Muscle layer of colon (tissue), 2 donors: ENCODE results near the gene PAH.

ENCODE experiments used
- H3K27ac ChIP-seq: one replicate; pipeline ENCODE4 v1.7.0; 2013; ENCODE audit warnings: low read depth, mild to moderate bottlenecking, low read length, moderate library complexity
- H3K27me3 ChIP-seq, 2 donors: one replicate each; pipeline ENCODE4 v1.7.0; 2013; ENCODE audit warnings: low read length in 2 of 2, mild to moderate bottlenecking in 2 of 2; ENCODE audit not compliant: insufficient read depth in 2 of 2, control insufficient read depth in 1 of 2
- H3K36me3 ChIP-seq: one replicate; pipeline ENCODE4 v1.7.0; 2013; ENCODE audit warnings: mild to moderate bottlenecking, low read length; ENCODE audit not compliant: insufficient read depth
- H3K4me1 ChIP-seq: one replicate; pipeline ENCODE4 v1.7.0; 2013; ENCODE audit warnings: mild to moderate bottlenecking, low read length; ENCODE audit not compliant: insufficient read depth
- H3K4me3 ChIP-seq, 2 donors: one replicate each; pipeline ENCODE4 v1.7.0; 2013; ENCODE audit warnings: low read length in 2 of 2, low read depth in 1 of 2, mild to moderate bottlenecking in 1 of 2, moderate library complexity in 1 of 2
- H3K9ac ChIP-seq: one replicate; pipeline ENCODE4 v1.7.0; 2013; ENCODE audit warnings: low read length
- H3K9me3 ChIP-seq: one replicate; pipeline ENCODE4 v1.7.0; 2013; ENCODE audit warnings: mild to moderate bottlenecking, low read length
- donor health status: abdominal sarcoma.
- donor health status: Adenocarcinoma of cecum.

Gene PAH

DNA sequence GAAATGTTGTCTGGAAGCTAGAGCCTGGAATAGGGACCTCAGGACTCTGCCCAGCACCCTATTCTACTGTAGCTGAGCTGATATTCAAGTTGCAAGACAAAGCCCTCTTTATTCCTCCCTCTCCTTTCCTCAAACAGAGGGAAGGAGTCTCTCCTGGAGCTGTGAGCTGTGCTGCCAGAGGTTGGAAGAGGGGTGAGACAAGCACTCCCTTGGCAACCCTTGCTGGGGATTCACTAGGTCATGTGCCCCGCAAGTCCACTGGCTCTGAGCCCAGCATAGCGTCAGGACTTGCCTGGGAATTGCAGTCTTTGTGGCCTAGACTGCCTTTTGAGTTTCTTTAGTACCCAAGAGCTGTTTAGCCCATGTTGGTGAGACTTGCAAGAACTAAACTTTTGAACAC is 29.0 kb upstream of the PAH start:
- H3K9ac ChIP-seq: no peak overlapping the region
- H3K27ac ChIP-seq: no peak overlapping the region
- peaks cover 10 to 21% of the 10 kb centered on the region in 2 donors for H3K27me3 ChIP-seq

DNA sequence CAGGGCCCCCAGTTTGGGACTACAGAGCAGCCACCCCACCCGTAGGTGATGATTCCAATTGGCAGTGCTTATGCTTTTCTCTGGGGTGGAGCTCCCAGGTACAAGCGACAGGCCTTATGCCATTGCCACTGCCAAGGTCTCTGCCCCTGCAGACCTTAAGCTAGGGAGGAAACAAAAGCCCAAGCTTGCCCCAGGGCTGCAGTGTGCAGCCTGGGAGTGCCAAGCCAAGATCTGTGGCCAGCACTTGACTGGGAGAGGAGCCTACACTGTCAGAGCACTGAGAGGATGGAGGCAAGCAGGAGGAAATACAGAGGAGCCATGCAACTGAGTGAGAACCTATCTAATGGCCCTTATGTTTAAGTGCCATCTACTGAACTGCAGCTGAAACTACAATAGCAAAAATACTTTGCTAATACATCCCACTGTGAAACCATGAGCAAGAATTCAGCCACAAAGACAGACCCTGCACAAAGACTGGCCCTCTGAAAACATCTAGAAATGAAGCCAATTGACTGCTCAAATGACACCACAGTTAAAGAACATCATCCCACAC is 22.7 kb upstream of the PAH start:
- no peaks in the 10 kb centered on the region for H3K27me3 ChIP-seq
- H3K9me3 ChIP-seq: peaks cover 8% of the 10 kb centered on the region
- H3K4me1 ChIP-seq: no peaks in the 10 kb centered on the region
- H3K4me3 ChIP-seq: no peak overlapping the region
- no peaks in the 10 kb centered on the region for H3K36me3 ChIP-seq
- H3K27ac ChIP-seq: no peak overlapping the region
- H3K9ac ChIP-seq: no peak overlapping the region

More for the DNA sequence above, 29.0 kb upstream of the PAH start:
- H3K4me3 ChIP-seq: no peak overlapping the region
- H3K36me3 ChIP-seq: no peaks in the 10 kb centered on the region
- peaks cover 8% of the 10 kb centered on the region for H3K9me3 ChIP-seq
- no peaks in the 10 kb centered on the region for H3K4me1 ChIP-seq

DNA sequence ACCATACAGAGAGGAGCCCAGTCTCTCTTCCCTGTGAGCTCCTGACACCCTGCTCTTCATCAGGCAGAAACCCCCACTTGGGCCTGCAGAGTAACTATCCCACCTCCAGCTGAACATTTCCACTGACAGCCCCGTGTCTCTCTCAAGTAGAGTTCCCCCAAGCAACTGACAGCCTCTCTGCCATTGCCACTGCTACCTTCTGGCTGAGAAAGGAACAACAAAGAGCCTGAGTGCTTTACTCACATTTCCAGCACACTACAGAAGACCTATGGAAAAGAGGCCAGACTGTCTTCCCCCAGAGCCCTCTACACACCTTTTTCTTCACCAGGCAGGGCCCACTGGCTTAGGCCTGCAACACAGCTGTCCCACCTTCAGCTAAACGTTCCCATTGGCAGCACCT is 22.0 kb upstream of the PAH start:
- H3K36me3 ChIP-seq: no peaks in the 10 kb centered on the region
- no peaks in the 10 kb centered on the region for H3K4me1 ChIP-seq
- H3K27me3 ChIP-seq: no peaks in the 10 kb centered on the region
- no peak overlapping the region for H3K9ac ChIP-seq
- H3K4me3 ChIP-seq: no peak overlapping the region
- peaks cover 8% of the 10 kb centered on the region for H3K9me3 ChIP-seq
- H3K27ac ChIP-seq: no peak overlapping the region

DNA sequence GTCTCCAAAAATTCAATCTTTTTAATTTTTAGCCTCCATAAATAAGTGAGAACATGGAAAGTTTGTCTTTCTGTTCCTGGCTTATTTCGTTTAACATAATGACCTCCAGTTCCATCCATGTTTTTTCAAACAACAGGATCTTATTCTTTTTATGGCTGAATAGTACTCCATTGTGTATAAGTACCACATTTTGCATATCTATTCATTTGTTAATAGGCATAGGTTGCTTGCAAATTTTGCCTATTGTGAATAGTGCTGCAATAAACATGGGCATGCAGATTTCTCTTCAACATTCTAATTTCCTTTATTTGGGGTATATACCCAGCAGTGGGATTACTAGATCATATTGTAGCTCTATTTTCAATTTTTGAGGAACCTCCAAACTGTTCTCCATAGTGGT is 16.1 kb upstream of the PAH start:
- no peaks in the 10 kb centered on the region for H3K9me3 ChIP-seq
- no peaks in the 10 kb centered on the region for H3K4me1 ChIP-seq
- no peaks in the 10 kb centered on the region for H3K27me3 ChIP-seq
- no peak overlapping the region for H3K27ac ChIP-seq
- no peak overlapping the region for H3K4me3 ChIP-seq
- no peak overlapping the region for H3K9ac ChIP-seq
- H3K36me3 ChIP-seq: no peaks in the 10 kb centered on the region

DNA sequence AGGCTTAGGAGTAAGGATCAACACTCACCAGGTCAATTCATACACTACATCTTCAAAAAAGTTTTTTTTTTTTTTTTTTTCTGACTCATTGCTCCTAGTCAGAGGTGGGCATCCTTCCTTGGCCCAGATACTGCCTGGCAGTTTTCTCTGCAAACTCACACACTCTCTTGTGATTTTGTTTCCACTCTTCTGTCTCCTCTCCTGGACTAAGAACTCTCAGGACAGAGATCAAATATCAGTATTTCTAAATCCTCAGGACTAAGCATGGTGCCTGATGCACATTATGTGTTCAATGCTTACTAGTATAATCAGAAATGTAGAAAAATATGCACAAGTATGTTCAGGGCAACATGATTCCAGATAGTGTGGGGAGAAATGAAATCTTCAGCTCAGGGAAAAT is 10.2 kb upstream of the PAH start:
- Histone ChIP-seq H3K27ac (no peak overlapping the region), H3K4me3 (no peak overlapping the region), H3K9ac (no peak overlapping the region), H3K9me3 (no peaks in the 10 kb centered on the region), H3K36me3 (no peaks in the 10 kb centered on the region), H3K27me3 (no peaks in the 10 kb centered on the region), H3K4me1 (no peaks in the 10 kb centered on the region)

DNA sequence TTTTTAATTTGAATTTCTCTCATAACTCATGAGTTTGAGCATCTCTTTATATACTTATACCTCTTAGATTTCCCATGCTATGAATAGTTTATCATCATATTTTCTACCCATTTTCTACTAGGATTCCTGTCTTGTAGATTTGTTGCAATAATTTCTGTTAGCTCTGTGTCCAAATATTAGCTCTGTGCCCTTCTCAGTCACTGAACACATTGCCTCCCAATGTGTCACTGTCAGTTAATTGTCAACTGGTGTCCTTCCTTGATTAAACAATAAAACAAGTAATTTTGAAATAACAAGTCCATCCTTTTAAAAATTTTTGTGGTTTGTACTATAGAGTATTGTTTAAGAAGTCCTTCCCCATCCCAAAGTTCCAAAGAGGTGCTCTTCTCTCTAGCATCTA is 4.2 kb upstream of the PAH start:
- Histone ChIP-seq H3K9me3 (no peaks in the 10 kb centered on the region), H3K4me3 (no peak overlapping the region), H3K27ac (no peak overlapping the region), H3K4me1 (no peaks in the 10 kb centered on the region), H3K9ac (no peak overlapping the region), H3K36me3 (no peaks in the 10 kb centered on the region), H3K27me3 (peaks cover 0 to 9% of the 10 kb centered on the region in 2 donors)

DNA sequence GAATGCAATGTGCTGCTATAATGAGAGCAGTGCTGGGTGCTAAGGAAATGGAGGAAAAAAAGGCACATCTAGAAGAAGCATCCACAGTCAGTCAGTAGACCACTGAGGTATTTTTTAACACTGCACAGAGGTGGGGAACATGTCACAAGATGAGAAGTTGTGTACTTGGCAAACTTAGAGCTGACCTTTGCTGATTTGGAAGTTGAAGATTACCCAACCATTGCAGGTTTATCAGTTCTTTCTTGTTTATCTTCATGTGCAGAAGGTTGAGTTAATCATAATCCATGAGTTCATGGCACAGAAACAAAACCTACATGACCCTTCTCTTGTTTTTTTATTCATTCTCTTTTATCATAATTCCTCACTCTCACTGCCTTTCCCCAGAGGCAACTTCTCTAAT is 3.2 kb upstream of the PAH start:
- H3K4me3 ChIP-seq: no peak overlapping the region
- no peaks in the 10 kb centered on the region for H3K4me1 ChIP-seq
- H3K27me3 ChIP-seq: peaks cover 0 to 9% of the 10 kb centered on the region in 2 donors
- no peak overlapping the region for H3K9ac ChIP-seq
- H3K27ac ChIP-seq: no peak overlapping the region
- H3K9me3 ChIP-seq: no peaks in the 10 kb centered on the region
- no peaks in the 10 kb centered on the region for H3K36me3 ChIP-seq

DNA sequence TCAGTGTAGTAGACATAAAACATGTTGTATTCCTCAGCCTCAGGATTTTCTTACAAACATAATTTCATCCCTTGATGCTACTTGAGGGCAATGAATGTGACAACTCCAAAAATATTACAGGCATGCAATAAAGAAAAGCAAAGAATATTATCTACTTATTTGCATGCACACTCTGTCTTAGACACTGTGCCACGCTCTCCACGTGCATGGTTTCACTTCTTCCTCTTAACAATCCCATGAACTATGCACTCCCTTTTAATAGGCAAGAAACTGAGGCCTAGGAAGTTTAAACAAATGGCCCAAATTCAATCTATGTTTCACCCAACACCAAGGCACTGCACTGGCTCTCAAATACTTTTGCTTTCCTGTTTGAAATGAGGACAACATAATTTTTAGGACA is 1.8 kb upstream of the PAH start:
- Histone ChIP-seq H3K9me3 (no peaks in the 10 kb centered on the region), H3K36me3 (no peaks in the 10 kb centered on the region), H3K9ac (no peak overlapping the region), H3K27ac (no peak overlapping the region), H3K4me1 (no peaks in the 10 kb centered on the region), H3K27me3 (peaks cover 0 to 9% of the 10 kb centered on the region in 2 donors), H3K4me3 (no peak overlapping the region)

DNA sequence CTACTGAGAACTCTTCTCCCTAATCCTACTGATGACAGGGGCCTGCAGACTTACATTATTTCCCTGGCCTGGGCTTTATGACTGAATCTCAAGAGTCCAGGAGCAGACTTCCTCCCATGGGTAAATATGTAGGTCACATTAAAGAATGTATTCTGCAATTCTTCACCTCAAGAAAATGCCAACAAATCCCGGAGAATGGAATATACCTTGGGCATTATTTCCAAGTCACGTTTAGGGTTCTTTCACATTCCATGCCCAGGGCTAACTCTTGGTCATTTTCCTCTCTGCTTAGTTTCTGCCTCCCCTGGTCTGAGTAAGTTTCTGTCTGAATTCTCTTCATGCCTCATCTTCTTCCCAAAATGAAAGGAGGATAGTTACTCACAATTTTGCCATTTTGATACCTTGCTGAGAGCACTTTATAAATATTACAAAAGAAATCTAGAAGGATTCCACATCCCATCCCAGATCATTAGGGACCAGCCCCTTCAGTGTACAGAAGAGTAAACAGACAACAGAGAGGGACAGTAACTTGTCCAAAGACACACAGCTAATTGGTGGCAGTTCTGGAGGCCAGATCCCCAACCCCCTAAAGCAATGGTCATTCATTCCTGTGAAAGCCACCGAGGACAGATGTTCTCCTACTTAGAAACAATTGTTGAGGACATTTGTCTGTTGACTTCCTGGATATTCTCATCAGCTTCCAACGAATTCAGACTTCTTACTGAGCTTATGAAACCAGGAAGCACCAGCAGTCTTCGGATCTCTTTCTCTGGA is 605 bp downstream of the PAH start:
- Histone ChIP-seq H3K27me3 (peaks cover 0 to 9% of the 10 kb centered on the region in 2 donors), H3K9ac (no peak overlapping the region), H3K4me3 (no peak overlapping the region), H3K27ac (no peak overlapping the region), H3K36me3 (no peaks in the 10 kb centered on the region), H3K4me1 (no peaks in the 10 kb centered on the region), H3K9me3 (no peaks in the 10 kb centered on the region)

DNA sequence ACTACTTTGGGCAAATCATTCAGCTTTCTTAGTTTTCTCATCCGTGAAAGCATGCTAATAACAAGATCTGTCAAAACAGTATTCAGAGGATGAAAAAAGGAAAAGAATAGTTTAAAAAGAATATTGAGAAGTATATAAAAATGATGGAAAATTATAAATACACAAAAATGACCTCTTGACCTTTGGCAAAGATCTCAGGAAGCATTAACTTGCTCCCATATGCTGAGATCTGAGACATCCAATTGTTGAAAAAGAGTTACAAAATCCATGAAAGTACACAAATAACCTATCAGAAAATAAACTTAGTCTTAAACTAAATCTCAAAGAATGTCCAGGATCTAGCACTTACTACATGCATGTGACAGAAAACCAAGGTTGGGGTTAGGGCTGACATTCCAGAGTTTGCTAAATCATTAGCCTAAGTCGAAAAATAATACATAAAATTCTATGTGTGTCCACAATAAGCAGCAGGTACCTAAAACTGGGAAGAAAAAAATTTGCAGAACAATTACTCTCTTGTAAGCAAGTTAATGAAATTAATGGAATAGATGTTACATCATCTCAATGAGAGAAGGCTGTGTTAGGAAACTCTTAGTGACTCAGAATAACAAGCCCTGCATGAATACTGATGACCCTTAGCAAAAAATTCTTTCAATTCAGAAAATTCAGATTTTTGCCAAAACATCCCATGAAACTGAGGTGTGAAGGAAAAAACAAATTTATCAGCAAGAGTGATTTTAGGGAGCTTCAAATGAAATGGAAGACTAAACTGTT is 3.4 kb downstream of the PAH start:
- Histone ChIP-seq H3K27ac (no peak overlapping the region), H3K9me3 (no peaks in the 10 kb centered on the region), H3K27me3 (peaks cover 0 to 9% of the 10 kb centered on the region in 2 donors), H3K4me1 (no peaks in the 10 kb centered on the region), H3K36me3 (no peaks in the 10 kb centered on the region), H3K4me3 (no peak overlapping the region), H3K9ac (no peak overlapping the region)

DNA sequence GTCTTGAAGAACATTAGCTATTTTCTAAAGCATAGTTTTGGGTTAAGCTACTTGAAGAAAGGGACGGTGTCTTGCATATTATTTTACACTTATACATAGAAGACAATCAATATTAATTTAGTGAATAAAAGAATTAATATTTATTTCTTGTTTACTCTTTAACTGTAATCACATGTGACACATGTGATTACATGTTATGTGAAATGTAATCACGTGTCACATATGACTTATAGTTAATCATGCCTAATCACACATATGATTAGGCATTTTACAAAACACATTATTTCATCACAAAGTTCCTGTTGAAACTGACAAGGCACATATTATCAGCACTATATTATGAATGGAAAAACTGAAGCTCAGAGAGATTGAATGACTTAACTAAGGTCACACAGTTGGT is 4.8 kb downstream of the PAH start:
- Histone ChIP-seq H3K27me3 (peaks cover 0 to 9% of the 10 kb centered on the region in 2 donors), H3K27ac (no peak overlapping the region), H3K9ac (no peak overlapping the region), H3K4me3 (no peak overlapping the region), H3K4me1 (no peaks in the 10 kb centered on the region), H3K9me3 (no peaks in the 10 kb centered on the region), H3K36me3 (no peaks in the 10 kb centered on the region)
